Measurements from ENCODE around the gene TEX36.
"Not testable (repeated sequence)": the region's sequence is repeated elsewhere in the genome, so short reads cannot be mapped to it uniquely, and the experiment has no call there.

TEX36 gene

GRCh38 chr10:125683063-125683462 is at the start of gene TEX36:
Gene TEX36 (minus strand): TSS chr10:125683163. CDS start chr10:125682989, 174 bp downstream.
- Histone ChIP-seq H3K4me1 (ENCODE audit: insufficient read depth, low read length) (no peaks in the 10 kb centered on the region), H3K36me3 (ENCODE audit: insufficient read depth, low read length) (no peaks in the 10 kb centered on the region), H3K4me3 (ENCODE audit: low read depth in 1 of 2, low read length in 2 of 2) (no peak within 1 kb of the TSS), H3K9ac (ENCODE audit: low read length) (no peak within 1 kb of the TSS), H3K9me3 (ENCODE audit: low read length) (no peaks in the 10 kb centered on the region), H3K27me3 (ENCODE audit: control insufficient read depth in 1 of 2, insufficient read depth in 2 of 2, low read length in 2 of 2) (no peaks in the 10 kb centered on the region), H3K27ac (ENCODE audit: low read depth, low read length) (no peak within 1 kb of the TSS)

- Histone ChIP-seq H3K27ac (ENCODE audit: low read depth, low read length) (no peak overlapping the region), H3K9ac (ENCODE audit: low read length) (no peak overlapping the region), H3K9me3 (ENCODE audit: low read length) (no peaks in the 10 kb centered on the region), H3K27me3 (ENCODE audit: control insufficient read depth in 1 of 2, insufficient read depth in 2 of 2, low read length in 2 of 2) (no peaks in the 10 kb centered on the region), H3K4me1 (ENCODE audit: insufficient read depth, low read length) (no peaks in the 10 kb centered on the region), H3K4me3 (ENCODE audit: low read depth in 1 of 2, low read length in 2 of 2) (no peak overlapping the region), H3K36me3 (ENCODE audit: insufficient read depth, low read length) (peaks cover 89% of the 10 kb centered on the region)
These were observed 44.5 kb upstream of the TEX36 start for GRCh38 chr10:125727436-125727835.

GRCh38 chr10:125726914-125727313 is 44.0 kb upstream of the TEX36 start:
- H3K27ac ChIP-seq (ENCODE audit: low read depth, low read length), result no peak overlapping the region
- no peaks in the 10 kb centered on the region for H3K27me3 ChIP-seq (ENCODE audit: control insufficient read depth in 1 of 2, insufficient read depth in 2 of 2, low read length in 2 of 2)
- no peak overlapping the region for H3K9ac ChIP-seq (ENCODE audit: low read length)
- H3K36me3 ChIP-seq (ENCODE audit: insufficient read depth, low read length), result peaks cover 88% of the 10 kb centered on the region
- H3K4me3 ChIP-seq (ENCODE audit: low read depth in 1 of 2, low read length in 2 of 2), result no peak overlapping the region
- no peaks in the 10 kb centered on the region for H3K9me3 ChIP-seq (ENCODE audit: low read length)
- no peaks in the 10 kb centered on the region for H3K4me1 ChIP-seq (ENCODE audit: insufficient read depth, low read length)

GRCh38 chr10:125722811-125723210 is 39.8 kb upstream of the TEX36 start:
- no peaks in the 10 kb centered on the region for H3K27me3 ChIP-seq (ENCODE audit: control insufficient read depth in 1 of 2, insufficient read depth in 2 of 2, low read length in 2 of 2)
- H3K9ac ChIP-seq (ENCODE audit: low read length), result no peak overlapping the region
- no peak overlapping the region for H3K27ac ChIP-seq (ENCODE audit: low read depth, low read length)
- H3K4me1 ChIP-seq (ENCODE audit: insufficient read depth, low read length), result peaks cover 10% of the 10 kb centered on the region
- no peak overlapping the region for H3K4me3 ChIP-seq (ENCODE audit: low read depth in 1 of 2, low read length in 2 of 2)
- H3K36me3 ChIP-seq (ENCODE audit: insufficient read depth, low read length), result peaks cover 61% of the 10 kb centered on the region
- H3K9me3 ChIP-seq (ENCODE audit: low read length), result no peaks in the 10 kb centered on the region

- H3K36me3 ChIP-seq (ENCODE audit: insufficient read depth, low read length), result peaks cover 45% of the 10 kb centered on the region
- H3K9me3 ChIP-seq (ENCODE audit: low read length), result no peaks in the 10 kb centered on the region
- H3K4me1 ChIP-seq (ENCODE audit: insufficient read depth, low read length), result peaks cover 10% of the 10 kb centered on the region
- H3K4me3 ChIP-seq (ENCODE audit: low read depth in 1 of 2, low read length in 2 of 2), result no peak overlapping the region
- H3K27me3 ChIP-seq (ENCODE audit: control insufficient read depth in 1 of 2, insufficient read depth in 2 of 2, low read length in 2 of 2), result no peaks in the 10 kb centered on the region
- H3K9ac ChIP-seq (ENCODE audit: low read length), result no peak overlapping the region
- H3K27ac ChIP-seq (ENCODE audit: low read depth, low read length), result no peak overlapping the region
These were observed 38.1 kb upstream of the TEX36 start for GRCh38 chr10:125721035-125721434.

- peaks cover 10% of the 10 kb centered on the region for H3K4me1 ChIP-seq (ENCODE audit: insufficient read depth, low read length)
- H3K9me3 ChIP-seq (ENCODE audit: low read length), result no peaks in the 10 kb centered on the region
- H3K27ac ChIP-seq (ENCODE audit: low read depth, low read length), result peak overlapping the region; percentile 94
- peak overlapping the region; percentile 98 to 100 for H3K4me3 ChIP-seq (ENCODE audit: low read depth in 1 of 2, low read length in 2 of 2)
- no peaks in the 10 kb centered on the region for H3K27me3 ChIP-seq (ENCODE audit: control insufficient read depth in 1 of 2, insufficient read depth in 2 of 2, low read length in 2 of 2)
- peaks cover 36% of the 10 kb centered on the region for H3K36me3 ChIP-seq (ENCODE audit: insufficient read depth, low read length)
- H3K9ac ChIP-seq (ENCODE audit: low read length), result peak overlapping the region; percentile 99
These were observed 37.0 kb upstream of the TEX36 start for GRCh38 chr10:125720002-125720382.

GRCh38 chr10:125719173-125720001 is 36.4 kb upstream of the TEX36 start, which contains the start of gene EDRF1:
Gene EDRF1 (plus strand): TSS chr10:125719709. CDS start chr10:125719808, 99 bp downstream.
- H3K4me1 ChIP-seq (ENCODE audit: insufficient read depth, low read length), result peaks cover 10% of the 10 kb centered on the region
- peak within 1 kb of the TSS; percentile 94 for H3K27ac ChIP-seq (ENCODE audit: low read depth, low read length)
- H3K9me3 ChIP-seq (ENCODE audit: low read length), result no peaks in the 10 kb centered on the region
- peak within 1 kb of the TSS; percentile 99 for H3K9ac ChIP-seq (ENCODE audit: low read length)
- peak within 1 kb of the TSS; percentile 98 to 100 for H3K4me3 ChIP-seq (ENCODE audit: low read depth in 1 of 2, low read length in 2 of 2)
- H3K27me3 ChIP-seq (ENCODE audit: control insufficient read depth in 1 of 2, insufficient read depth in 2 of 2, low read length in 2 of 2), result no peaks in the 10 kb centered on the region
- H3K36me3 ChIP-seq (ENCODE audit: insufficient read depth, low read length), result peaks cover 30% of the 10 kb centered on the region

- H3K4me3 ChIP-seq (ENCODE audit: low read depth in 1 of 2, low read length in 2 of 2); H3K36me3 ChIP-seq (ENCODE audit: insufficient read depth, low read length); H3K27ac ChIP-seq (ENCODE audit: low read depth, low read length); H3K27me3 ChIP-seq (ENCODE audit: control insufficient read depth in 1 of 2, insufficient read depth in 2 of 2, low read length in 2 of 2); H3K9ac ChIP-seq (ENCODE audit: low read length); H3K9me3 ChIP-seq (ENCODE audit: low read length): not testable (repeated sequence)
- peaks cover 10% of the 10 kb centered on the region for H3K4me1 ChIP-seq (ENCODE audit: insufficient read depth, low read length)
These were observed 31.8 kb upstream of the TEX36 start for GRCh38 chr10:125714728-125715127.

GRCh38 chr10:125711110-125711750 is 28.3 kb upstream of the TEX36 start:
- H3K27ac ChIP-seq (ENCODE audit: low read depth, low read length), result no peak overlapping the region
- no peak overlapping the region for H3K9ac ChIP-seq (ENCODE audit: low read length)
- no peak overlapping the region for H3K4me3 ChIP-seq (ENCODE audit: low read depth in 1 of 2, low read length in 2 of 2)
- H3K27me3 ChIP-seq (ENCODE audit: control insufficient read depth in 1 of 2, insufficient read depth in 2 of 2, low read length in 2 of 2), result no peaks in the 10 kb centered on the region
- peaks cover 16% of the 10 kb centered on the region for H3K4me1 ChIP-seq (ENCODE audit: insufficient read depth, low read length)
- no peaks in the 10 kb centered on the region for H3K9me3 ChIP-seq (ENCODE audit: low read length)
- H3K36me3 ChIP-seq (ENCODE audit: insufficient read depth, low read length), result no peaks in the 10 kb centered on the region

- peaks cover 16% of the 10 kb centered on the region for H3K4me1 ChIP-seq (ENCODE audit: insufficient read depth, low read length)
- peak overlapping the region in 1 of 2 donors; percentile 41 for H3K4me3 ChIP-seq (ENCODE audit: low read depth in 1 of 2, low read length in 2 of 2)
- no peaks in the 10 kb centered on the region for H3K9me3 ChIP-seq (ENCODE audit: low read length)
- no peaks in the 10 kb centered on the region for H3K27me3 ChIP-seq (ENCODE audit: control insufficient read depth in 1 of 2, insufficient read depth in 2 of 2, low read length in 2 of 2)
- no peak overlapping the region for H3K9ac ChIP-seq (ENCODE audit: low read length)
- H3K27ac ChIP-seq (ENCODE audit: low read depth, low read length), result no peak overlapping the region
- H3K36me3 ChIP-seq (ENCODE audit: insufficient read depth, low read length), result no peaks in the 10 kb centered on the region
These were observed 26.9 kb upstream of the TEX36 start for GRCh38 chr10:125709553-125710474.

GRCh38 chr10:125708971-125709503 is 26.1 kb upstream of the TEX36 start:
- Histone ChIP-seq H3K27me3 (ENCODE audit: control insufficient read depth in 1 of 2, insufficient read depth in 2 of 2, low read length in 2 of 2) (no peaks in the 10 kb centered on the region), H3K9ac (ENCODE audit: low read length) (no peak overlapping the region), H3K4me1 (ENCODE audit: insufficient read depth, low read length) (peaks cover 16% of the 10 kb centered on the region), H3K9me3 (ENCODE audit: low read length) (no peaks in the 10 kb centered on the region), H3K27ac (ENCODE audit: low read depth, low read length) (no peak overlapping the region), H3K36me3 (ENCODE audit: insufficient read depth, low read length) (no peaks in the 10 kb centered on the region), H3K4me3 (ENCODE audit: low read depth in 1 of 2, low read length in 2 of 2) (no peak overlapping the region)
